GM06990 (cell line): ENCODE results near the gene CASP8.

Experiments used
- DNase-seq: peaks from one replicate; pipeline ENCODE4 v3.0.0-alpha.2; 2011; ENCODE audit not compliant: insufficient read length; ENCODE audit errors: extremely low read depth
- H3K27me3 ChIP-seq: replicated peaks from 2 replicates; pipeline ENCODE4 v1.6.0; 2011; ENCODE audit warnings: low read length; ENCODE audit not compliant: control insufficient read depth, insufficient read depth
- H3K36me3 ChIP-seq: 2 replicates; pipeline ENCODE4 v1.5.1; 2011; ENCODE audit warnings: low read length; ENCODE audit not compliant: control insufficient read depth, insufficient read depth
- H3K4me3 ChIP-seq: replicated peaks from 2 replicates; pipeline ENCODE4 v1.5.1; 2011; ENCODE audit warnings: low read depth, mild to moderate bottlenecking, control low read depth, low read length
- CTCF ChIP-seq: IDR thresholded peaks from 2 replicates; pipeline ENCODE4 v1.5.1; 2011; ENCODE audit warnings: low read length, control low read depth, mild to moderate bottlenecking, inconsistent platforms; ENCODE audit not compliant: insufficient read depth, poor library complexity, severe bottlenecking

The CASP8 gene

GRCh38 chr2:201220102-201220570 lies 40.2 kb upstream of the CASP8 start:
- no peaks in the 10 kb centered on the region for H3K27me3 ChIP-seq
- no peak overlapping the region for H3K4me3 ChIP-seq
- no peak for DNase-seq
- no peaks in the 10 kb centered on the region for H3K36me3 ChIP-seq
- no peak for TF ChIP-seq CTCF

DNA sequence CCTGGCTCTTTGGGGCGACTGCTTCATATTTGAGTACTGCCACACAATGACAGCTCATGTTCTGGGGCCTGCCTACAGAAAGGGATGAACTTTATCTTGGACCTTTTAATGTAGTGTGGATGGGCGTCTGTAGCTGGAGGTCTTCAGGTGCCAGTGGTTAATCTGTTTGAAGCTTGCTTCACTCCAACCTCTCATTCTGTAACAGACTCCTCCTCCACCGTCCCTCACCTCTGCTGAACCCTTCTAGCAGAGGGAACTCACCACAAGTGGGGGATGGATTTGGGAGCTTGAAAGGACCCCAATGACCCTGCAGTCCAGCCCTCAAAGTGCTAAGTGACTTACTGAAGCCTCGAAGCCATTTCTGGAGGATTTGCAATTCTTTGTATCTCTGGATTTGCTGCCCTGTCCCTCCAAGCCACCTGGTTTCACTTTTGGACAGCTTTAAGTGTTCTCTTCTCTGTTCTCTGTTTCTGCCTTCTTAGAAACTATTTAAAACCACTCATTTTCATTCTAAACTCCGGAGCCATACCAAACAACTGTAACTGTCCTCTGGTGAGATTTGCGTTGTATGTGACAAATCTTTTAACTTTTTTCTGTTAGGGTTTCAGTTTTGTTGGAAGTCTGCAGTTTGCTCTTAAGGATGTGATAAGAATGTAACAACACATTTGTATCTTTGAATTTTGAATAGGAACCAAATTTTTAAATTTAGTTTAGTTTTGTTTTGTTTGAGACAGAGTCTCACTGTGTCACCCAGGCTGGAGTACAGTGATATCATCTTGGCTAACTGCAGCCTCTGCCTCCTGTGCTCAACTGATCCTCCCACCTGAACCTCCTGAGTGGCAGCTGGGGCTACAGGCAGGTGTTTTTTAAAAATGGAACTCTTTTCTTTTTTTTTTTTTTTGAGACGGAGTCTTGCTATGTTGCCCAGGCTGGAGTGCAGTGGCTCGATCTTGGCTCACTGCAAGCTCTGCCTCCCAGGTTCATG lies 37.0 kb upstream of the CASP8 start:
- no peak overlapping the region for H3K4me3 ChIP-seq
- no peaks in the 10 kb centered on the region for H3K36me3 ChIP-seq
- no peaks in the 10 kb centered on the region for H3K27me3 ChIP-seq
- DNase-seq: no peak
- no peak for TF ChIP-seq CTCF

DNA sequence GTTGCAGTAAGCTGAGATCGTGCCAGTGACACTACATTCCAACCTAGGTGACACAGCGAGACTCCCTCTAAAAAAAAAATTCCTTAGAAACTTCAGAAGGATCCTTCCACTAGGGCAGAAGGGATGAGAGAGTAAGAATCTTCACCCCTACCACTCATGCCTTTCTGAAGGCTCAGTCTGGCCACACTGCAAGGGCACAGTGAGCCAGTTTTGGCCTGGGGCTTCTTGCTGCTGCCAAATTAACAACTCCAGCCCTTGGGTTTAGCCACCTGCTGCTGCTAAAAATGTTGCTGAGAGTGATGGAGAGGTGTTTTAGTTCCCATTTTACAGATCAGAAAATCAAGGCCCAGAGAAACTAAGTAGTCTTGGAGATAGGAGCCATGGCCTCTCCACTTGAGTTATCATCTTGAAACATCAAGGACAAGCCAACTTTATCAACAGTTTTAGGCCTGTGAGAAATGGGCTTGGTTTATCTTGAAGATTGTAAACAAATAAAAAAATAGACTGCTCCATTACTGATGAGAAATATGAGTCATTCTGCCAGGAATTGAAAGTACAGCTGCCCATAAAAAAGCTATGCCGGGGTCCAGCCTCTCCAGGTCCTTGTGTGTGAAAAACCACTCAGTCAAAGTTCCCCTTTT lies 31.9 kb upstream of the CASP8 start:
- Histone ChIP-seq H3K27me3 (no peaks in the 10 kb centered on the region), H3K36me3 (no peaks in the 10 kb centered on the region), H3K4me3 (no peak overlapping the region)
- DNase-seq: no peak
- no peak for TF ChIP-seq CTCF

DNA sequence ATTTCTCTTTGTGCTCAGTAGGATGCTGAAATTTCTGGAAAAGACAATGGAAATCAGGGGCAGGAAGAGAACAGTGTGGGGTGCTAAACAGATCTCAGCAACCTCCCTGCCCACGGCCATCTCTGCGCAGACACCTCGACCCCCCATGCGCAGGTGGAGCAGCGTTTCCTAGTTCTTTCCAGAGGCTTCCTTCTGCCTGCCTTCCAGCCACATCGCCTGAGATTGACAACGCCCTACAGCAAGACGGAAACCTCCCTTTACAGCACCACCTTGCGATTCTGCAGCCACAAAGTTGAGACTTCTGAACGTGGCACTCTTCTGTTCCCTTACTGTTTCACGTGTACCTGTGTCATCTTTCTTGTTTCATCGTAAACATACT lies 31.4 kb upstream of the CASP8 start:
- no peak for DNase-seq
- Histone ChIP-seq H3K27me3 (no peaks in the 10 kb centered on the region), H3K4me3 (no peak overlapping the region), H3K36me3 (no peaks in the 10 kb centered on the region)
- TF ChIP-seq CTCF: no peak

- H3K4me3 ChIP-seq: peak overlapping the region; percentile 11; the same call in 1 of the 2 replicates
- no peaks in the 10 kb centered on the region for H3K36me3 ChIP-seq
- H3K27me3 ChIP-seq: no peaks in the 10 kb centered on the region
- peak; percentile 79 for DNase-seq
- TF ChIP-seq CTCF: peak; percentile 96
These were observed 28.4 kb upstream of the CASP8 start for GRCh38 chr2:201231781-201232466.
